ENCODE measurements around the gene SELP. TPM values are rescaled to one million over a fixed set of nuclear protein-coding genes. Genes with fewer than 3 reads are reported as not detected.

SELP gene
- total and polyA plus RNA-seq, 2 of the 13 experiments (the other 11 are each of a cell fraction or from before 2014, with no cell fraction given): 0.11 TPM; not detected in 1

DNA sequence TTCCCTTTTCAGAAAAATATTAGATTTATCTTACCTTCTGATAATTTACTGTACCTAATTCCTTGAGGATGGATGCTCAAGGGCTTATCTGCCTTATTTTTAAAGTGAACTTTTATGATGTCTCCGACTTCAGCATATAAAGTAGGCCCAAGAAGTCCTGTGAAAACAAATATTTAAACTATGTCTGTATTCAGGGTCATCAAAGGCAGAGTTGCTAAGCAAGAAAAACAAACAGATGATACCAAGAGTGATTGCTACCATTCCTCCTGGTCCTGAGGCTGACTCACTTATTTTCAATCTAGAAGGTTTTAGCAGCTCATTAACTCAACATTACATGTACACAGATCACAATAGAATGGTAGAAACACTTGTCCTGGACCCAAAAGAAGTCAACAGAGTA is 57.7 kb downstream of the SELP start (continued):
- TF ChIP-seq GPN1 (CRISPR knock-in tag; IDR thresholded peaks at IDR 0.05; ENCODE audit: borderline replicate concordance) (no peak), AHR (CRISPR knock-in tag; IDR thresholded peaks at IDR 0.05) (no peak), AKAP8 (CRISPR knock-in tag; IDR thresholded peaks at IDR 0.05) (no peak), ZNF12 (CRISPR knock-in tag; IDR thresholded peaks at IDR 0.05) (peak; percentile 21; the same call in 1 of the 2 replicates), POLR2A (IDR thresholded peaks at IDR 0.05; ENCODE audit: insufficient read depth in 1 of 2, low read depth in 2 of 2, low read length in 2 of 2) (no peak), TCF7 (IDR thresholded peaks at IDR 0.05; ENCODE audit: low read depth) (peak; percentile 81), TEAD2 (CRISPR knock-in tag; IDR thresholded peaks at IDR 0.05) (no peak), HNRNPLL (IDR thresholded peaks at IDR 0.05; ENCODE audit: low read depth, low read length, poor library complexity, severe bottlenecking) (no peak), ZNF331 (CRISPR knock-in tag; IDR thresholded peaks at IDR 0.05) (no peak), MEF2D (CRISPR knock-in tag; IDR thresholded peaks at IDR 0.05) (no peak), PCBP1 (IDR thresholded peaks at IDR 0.05; ENCODE audit: borderline replicate concordance, low read depth, low read length) (no peak), SCMH1 (CRISPR knock-in tag; IDR thresholded peaks at IDR 0.05; ENCODE audit: borderline replicate concordance) (no peak), ZNF280D (CRISPR knock-in tag; IDR thresholded peaks at IDR 0.05) (no peak), ZNF251 (CRISPR knock-in tag; IDR thresholded peaks at IDR 0.05) (no peak), PBX2 (CRISPR knock-in tag; IDR thresholded peaks at IDR 0.05) (no peak), EHMT2 (IDR thresholded peaks at IDR 0.05; ENCODE audit: borderline replicate concordance, low read depth, low read length) (no peak), ZNF558 (CRISPR knock-in tag; IDR thresholded peaks at IDR 0.05; ENCODE audit: borderline replicate concordance) (no peak)
- TF ChIP-seq, protein P1, sequence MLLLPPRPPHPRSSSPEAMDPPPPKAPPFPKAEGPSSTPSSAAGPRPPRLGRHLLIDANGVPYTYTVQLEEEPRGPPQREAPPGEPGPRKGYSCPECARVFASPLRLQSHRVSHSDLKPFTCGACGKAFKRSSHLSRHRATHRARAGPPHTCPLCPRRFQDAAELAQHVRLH (CRISPR knock-in tag; IDR thresholded peaks at IDR 0.05; ENCODE audit: borderline replicate concordance, low read depth): no peak
- TF ChIP-seq, protein P2, sequence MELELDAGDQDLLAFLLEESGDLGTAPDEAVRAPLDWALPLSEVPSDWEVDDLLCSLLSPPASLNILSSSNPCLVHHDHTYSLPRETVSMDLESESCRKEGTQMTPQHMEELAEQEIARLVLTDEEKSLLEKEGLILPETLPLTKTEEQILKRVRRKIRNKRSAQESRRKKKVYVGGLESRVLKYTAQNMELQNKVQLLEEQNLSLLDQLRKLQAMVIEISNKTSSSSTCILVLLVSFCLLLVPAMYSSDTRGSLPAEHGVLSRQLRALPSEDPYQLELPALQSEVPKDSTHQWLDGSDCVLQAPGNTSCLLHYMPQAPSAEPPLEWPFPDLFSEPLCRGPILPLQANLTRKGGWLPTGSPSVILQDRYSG (CRISPR knock-in tag; IDR thresholded peaks at IDR 0.05): no peak
- TF ChIP-seq, protein P3, sequence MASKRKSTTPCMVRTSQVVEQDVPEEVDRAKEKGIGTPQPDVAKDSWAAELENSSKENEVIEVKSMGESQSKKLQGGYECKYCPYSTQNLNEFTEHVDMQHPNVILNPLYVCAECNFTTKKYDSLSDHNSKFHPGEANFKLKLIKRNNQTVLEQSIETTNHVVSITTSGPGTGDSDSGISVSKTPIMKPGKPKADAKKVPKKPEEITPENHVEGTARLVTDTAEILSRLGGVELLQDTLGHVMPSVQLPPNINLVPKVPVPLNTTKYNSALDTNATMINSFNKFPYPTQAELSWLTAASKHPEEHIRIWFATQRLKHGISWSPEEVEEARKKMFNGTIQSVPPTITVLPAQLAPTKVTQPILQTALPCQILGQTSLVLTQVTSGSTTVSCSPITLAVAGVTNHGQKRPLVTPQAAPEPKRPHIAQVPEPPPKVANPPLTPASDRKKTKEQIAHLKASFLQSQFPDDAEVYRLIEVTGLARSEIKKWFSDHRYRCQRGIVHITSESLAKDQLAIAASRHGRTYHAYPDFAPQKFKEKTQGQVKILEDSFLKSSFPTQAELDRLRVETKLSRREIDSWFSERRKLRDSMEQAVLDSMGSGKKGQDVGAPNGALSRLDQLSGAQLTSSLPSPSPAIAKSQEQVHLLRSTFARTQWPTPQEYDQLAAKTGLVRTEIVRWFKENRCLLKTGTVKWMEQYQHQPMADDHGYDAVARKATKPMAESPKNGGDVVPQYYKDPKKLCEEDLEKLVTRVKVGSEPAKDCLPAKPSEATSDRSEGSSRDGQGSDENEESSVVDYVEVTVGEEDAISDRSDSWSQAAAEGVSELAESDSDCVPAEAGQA (IDR thresholded peaks at IDR 0.05; ENCODE audit: low read depth): no peak
- TF ChIP-seq, protein P3 (CRISPR knock-in tag; IDR thresholded peaks at IDR 0.05; ENCODE audit: borderline replicate concordance): no peak

Measured in HepG2 (cell line).